ENCODE results near the gene TBXAS1.
A peak's percentile ranks its signal among the peaks of the same experiment; 100 is the strongest.

Gene TBXAS1

DNA sequence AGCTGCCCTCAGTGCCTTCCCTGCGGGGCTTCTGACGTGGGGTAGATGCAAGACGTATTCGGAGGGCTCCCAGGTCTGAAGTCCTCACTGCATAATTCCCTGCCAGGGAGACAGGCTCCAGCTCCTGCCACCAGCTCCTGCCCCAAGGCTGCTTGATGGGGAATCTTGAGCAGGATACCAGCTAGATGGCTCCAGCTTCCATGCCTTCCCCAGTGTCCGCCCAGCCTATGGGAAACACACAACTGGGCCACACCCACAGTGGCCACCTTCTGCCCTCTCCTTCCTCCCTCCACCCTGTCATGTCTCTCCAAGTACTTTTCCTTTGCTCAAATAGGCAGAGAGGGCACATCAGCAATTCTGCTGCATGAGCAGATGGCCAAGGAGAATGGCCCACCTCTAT is 137.9 kb downstream of the TBXAS1 start:
- Histone ChIP-seq H3K36me3 (ENCODE audit: control insufficient read depth in 2 of 2, insufficient read depth in 1 of 2, low read length in 2 of 2) (no peaks in the 10 kb centered on the region), H3K4me1 (ENCODE audit: control insufficient read depth, insufficient read depth, low read length) (no peaks in the 10 kb centered on the region), H3K27ac (ENCODE audit: extremely low read depth, low read depth, low read length) (no peak overlapping the region), H3K4me3 (ENCODE audit: low read depth, low read length) (no peak overlapping the region), H3K9me3 (ENCODE audit: control insufficient read depth, insufficient read depth, low read depth, low read length) (no peaks in the 10 kb centered on the region)
- ChIA-PET POLR2A (no interaction called here), CTCF (interaction anchor here (0.5 to 1.2 kb wide), 3 partner anchors 9 to 53 kb away, joined by 3 read pairs; no protein-coding TSS in a partner anchor)
- TF ChIP-seq, protein P1, sequence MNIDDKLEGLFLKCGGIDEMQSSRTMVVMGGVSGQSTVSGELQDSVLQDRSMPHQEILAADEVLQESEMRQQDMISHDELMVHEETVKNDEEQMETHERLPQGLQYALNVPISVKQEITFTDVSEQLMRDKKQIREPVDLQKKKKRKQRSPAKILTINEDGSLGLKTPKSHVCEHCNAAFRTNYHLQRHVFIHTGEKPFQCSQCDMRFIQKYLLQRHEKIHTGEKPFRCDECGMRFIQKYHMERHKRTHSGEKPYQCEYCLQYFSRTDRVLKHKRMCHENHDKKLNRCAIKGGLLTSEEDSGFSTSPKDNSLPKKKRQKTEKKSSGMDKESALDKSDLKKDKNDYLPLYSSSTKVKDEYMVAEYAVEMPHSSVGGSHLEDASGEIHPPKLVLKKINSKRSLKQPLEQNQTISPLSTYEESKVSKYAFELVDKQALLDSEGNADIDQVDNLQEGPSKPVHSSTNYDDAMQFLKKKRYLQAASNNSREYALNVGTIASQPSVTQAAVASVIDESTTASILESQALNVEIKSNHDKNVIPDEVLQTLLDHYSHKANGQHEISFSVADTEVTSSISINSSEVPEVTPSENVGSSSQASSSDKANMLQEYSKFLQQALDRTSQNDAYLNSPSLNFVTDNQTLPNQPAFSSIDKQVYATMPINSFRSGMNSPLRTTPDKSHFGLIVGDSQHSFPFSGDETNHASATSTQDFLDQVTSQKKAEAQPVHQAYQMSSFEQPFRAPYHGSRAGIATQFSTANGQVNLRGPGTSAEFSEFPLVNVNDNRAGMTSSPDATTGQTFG (tag by site-specific recombination; IDR thresholded peaks at IDR 0.05; ENCODE audit: borderline replicate concordance), result no peak
- TF ChIP-seq ZXDB (tag by site-specific recombination; IDR thresholded peaks at IDR 0.05) (no peak), ZFP37 (tag by site-specific recombination; IDR thresholded peaks at IDR 0.05) (no peak), ZNF24 (tag by site-specific recombination; IDR thresholded peaks at IDR 0.05) (no peak), ZNF544 (tag by site-specific recombination; IDR thresholded peaks at IDR 0.05) (no peak), GLI4 (tag by site-specific recombination; IDR thresholded peaks at IDR 0.05) (no peak), ZNF670 (tag by site-specific recombination; IDR thresholded peaks at IDR 0.05; ENCODE audit: low read depth) (no peak), ZNF433 (tag by site-specific recombination; IDR thresholded peaks at IDR 0.05; ENCODE audit: low read depth) (no peak), ZNF654 (tag by site-specific recombination; IDR thresholded peaks at IDR 0.05; ENCODE audit: low read depth) (no peak)
- TF ChIP-seq, protein P2, sequence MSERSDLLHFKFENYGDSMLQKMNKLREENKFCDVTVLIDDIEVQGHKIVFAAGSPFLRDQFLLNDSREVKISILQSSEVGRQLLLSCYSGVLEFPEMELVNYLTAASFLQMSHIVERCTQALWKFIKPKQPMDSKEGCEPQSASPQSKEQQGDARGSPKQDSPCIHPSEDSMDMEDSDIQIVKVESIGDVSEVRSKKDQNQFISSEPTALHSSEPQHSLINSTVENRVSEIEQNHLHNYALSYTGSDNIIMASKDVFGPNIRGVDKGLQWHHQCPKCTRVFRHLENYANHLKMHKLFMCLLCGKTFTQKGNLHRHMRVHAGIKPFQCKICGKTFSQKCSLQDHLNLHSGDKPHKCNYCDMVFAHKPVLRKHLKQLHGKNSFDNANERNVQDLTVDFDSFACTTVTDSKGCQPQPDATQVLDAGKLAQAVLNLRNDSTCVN (tag by site-specific recombination; optimal IDR thresholded peaks at IDR 0.05), result no peak

DNA sequence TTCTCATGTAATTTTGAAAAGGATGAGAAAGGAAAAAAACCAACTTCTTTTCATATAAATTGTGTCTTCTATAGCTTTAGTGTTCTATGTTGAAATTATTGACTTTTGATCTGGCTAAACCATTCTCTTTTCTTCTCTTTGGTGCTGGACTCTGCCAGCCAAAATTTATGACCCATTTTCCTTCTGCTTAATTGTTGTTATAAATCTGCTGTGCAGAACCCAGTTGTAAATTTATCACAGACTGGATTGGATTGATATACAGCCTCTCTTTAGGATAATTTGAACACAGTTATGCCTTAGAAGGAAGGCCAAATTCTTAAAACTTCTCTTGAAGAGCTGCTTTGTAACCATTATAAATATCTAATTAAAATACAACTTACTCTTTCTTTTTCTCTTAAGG is 139.9 kb downstream of the TBXAS1 start:
- ChIA-PET CTCF (interaction anchor here (0.7 to 0.9 kb wide), 2 partner anchors 18 to 194 kb away, joined by 3 to 4 read pairs; no protein-coding TSS in a partner anchor), POLR2A (no interaction called here)
- Histone ChIP-seq H3K9me3 (ENCODE audit: control insufficient read depth, insufficient read depth, low read depth, low read length) (no peaks in the 10 kb centered on the region), H3K4me3 (ENCODE audit: low read depth, low read length) (no peak overlapping the region), H3K27ac (ENCODE audit: extremely low read depth, low read depth, low read length) (no peak overlapping the region), H3K4me1 (ENCODE audit: control insufficient read depth, insufficient read depth, low read length) (no peaks in the 10 kb centered on the region; the same call in 1 of the 2 replicates), H3K36me3 (ENCODE audit: control insufficient read depth in 2 of 2, insufficient read depth in 1 of 2, low read length in 2 of 2) (no peaks in the 10 kb centered on the region)
- TF ChIP-seq ZNF175 (tag by site-specific recombination; IDR thresholded peaks at IDR 0.05), result no peak
- TF ChIP-seq, protein P3, sequence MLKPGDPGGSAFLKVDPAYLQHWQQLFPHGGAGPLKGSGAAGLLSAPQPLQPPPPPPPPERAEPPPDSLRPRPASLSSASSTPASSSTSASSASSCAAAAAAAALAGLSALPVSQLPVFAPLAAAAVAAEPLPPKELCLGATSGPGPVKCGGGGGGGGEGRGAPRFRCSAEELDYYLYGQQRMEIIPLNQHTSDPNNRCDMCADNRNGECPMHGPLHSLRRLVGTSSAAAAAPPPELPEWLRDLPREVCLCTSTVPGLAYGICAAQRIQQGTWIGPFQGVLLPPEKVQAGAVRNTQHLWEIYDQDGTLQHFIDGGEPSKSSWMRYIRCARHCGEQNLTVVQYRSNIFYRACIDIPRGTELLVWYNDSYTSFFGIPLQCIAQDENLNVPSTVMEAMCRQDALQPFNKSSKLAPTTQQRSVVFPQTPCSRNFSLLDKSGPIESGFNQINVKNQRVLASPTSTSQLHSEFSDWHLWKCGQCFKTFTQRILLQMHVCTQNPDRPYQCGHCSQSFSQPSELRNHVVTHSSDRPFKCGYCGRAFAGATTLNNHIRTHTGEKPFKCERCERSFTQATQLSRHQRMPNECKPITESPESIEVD (tag by site-specific recombination; IDR thresholded peaks at IDR 0.05), result peak; percentile 31; the same call in 1 of the 2 replicates

DNA sequence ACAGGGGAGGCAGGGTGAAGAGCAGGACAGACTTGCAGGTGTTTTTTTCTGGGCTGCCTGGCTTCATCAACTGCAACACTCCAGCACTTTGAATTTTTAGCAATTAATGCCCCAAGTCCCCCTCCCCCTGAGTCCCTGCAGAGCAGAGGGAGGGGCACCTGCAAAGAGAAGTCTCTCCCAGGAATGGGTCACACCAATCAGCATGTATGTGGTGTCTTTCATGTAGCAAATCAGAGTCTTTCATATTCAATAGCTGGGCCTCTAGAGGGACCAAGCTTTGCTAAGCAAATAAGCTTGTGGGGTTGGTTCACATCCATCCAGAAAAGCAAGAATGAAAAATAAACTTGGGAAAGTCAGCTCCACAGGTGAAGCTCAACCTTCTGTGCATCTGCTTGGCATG is 143.0 kb downstream of the TBXAS1 start:
- Histone ChIP-seq H3K4me1 (ENCODE audit: control insufficient read depth, insufficient read depth, low read length) (no peaks in the 10 kb centered on the region; the same call in 1 of the 2 replicates), H3K36me3 (ENCODE audit: control insufficient read depth in 2 of 2, insufficient read depth in 1 of 2, low read length in 2 of 2) (no peaks in the 10 kb centered on the region), H3K4me3 (ENCODE audit: low read depth, low read length) (no peak overlapping the region), H3K9me3 (ENCODE audit: control insufficient read depth, insufficient read depth, low read depth, low read length) (no peaks in the 10 kb centered on the region), H3K27ac (ENCODE audit: extremely low read depth, low read depth, low read length) (no peak overlapping the region)
- TF ChIP-seq SCRT2 (tag by site-specific recombination; IDR thresholded peaks at IDR 0.05), result 0 out of 2 replicates have a peak, but pooled peaks have one; percentile 18
- TF ChIP-seq, protein P4, sequence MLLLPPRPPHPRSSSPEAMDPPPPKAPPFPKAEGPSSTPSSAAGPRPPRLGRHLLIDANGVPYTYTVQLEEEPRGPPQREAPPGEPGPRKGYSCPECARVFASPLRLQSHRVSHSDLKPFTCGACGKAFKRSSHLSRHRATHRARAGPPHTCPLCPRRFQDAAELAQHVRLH (tag by site-specific recombination; IDR thresholded peaks at IDR 0.05), result no peak
- peak; percentile 69 for TF ChIP-seq ZNF341 (tag by site-specific recombination; IDR thresholded peaks at IDR 0.05; ENCODE audit: low read depth)
- ChIA-PET CTCF (interaction anchor here (0.7 kb wide), 1 partner anchor 10 kb away, joined by 4 read pairs; no protein-coding TSS in a partner anchor), POLR2A (no interaction called here)
